Measurements from ENCODE around the gene CDK13. TPM values are rescaled to one million over a fixed set of nuclear protein-coding genes. Genes with fewer than 3 reads are reported as not detected.

Gene CDK13
- total and polyA plus RNA-seq, 2 donors (not counting 3 experiments of a cell fraction or from before 2014, with no cell fraction given): 24.5 to 56.7 TPM

- H4K20me1 ChIP-seq (replicated peaks; ENCODE audit: control insufficient read depth, extremely low read depth, insufficient read depth, low read length): peaks cover 5% of the 10 kb centered on the region
- no peaks in the 10 kb centered on the region for H3K9me1 ChIP-seq (replicated peaks; ENCODE audit: control insufficient read depth, extremely low read depth, insufficient read depth, low read length)
- no peak overlapping the region for H3K4me3 ChIP-seq (replicated peaks in 1 of 3; ENCODE audit: insufficient read depth in 1 of 3, low read depth in 1 of 3, low read length in 3 of 3)
- TF ChIP-seq POLR2A (IDR thresholded peaks at IDR 0.05; ENCODE audit: low read depth, low read length): no peak
- CTCF ChIA-PET: interaction anchor here (1.0 to 1.4 kb wide), 2 partner anchors 67 to 89 kb away, joined by 3 to 4 read pairs; no protein-coding TSS in a partner anchor
- no peaks in the 10 kb centered on the region for H3K9me3 ChIP-seq (replicated peaks; ENCODE audit: control insufficient read depth, insufficient read depth, low read length)
- peaks cover 69% of the 10 kb centered on the region for H3K79me2 ChIP-seq (ENCODE audit: control insufficient read depth, insufficient read depth, low read length)
- no peak overlapping the region for H3K27ac ChIP-seq (ENCODE audit: insufficient read depth, low read depth, low read length)
- H3K27me3 ChIP-seq (ENCODE audit: control insufficient read depth in 2 of 2, insufficient read depth in 2 of 2, low read length in 2 of 2): no peaks in the 10 kb centered on the region
- H3K4me2 ChIP-seq (ENCODE audit: insufficient read depth, low read length): no peak overlapping the region
- H3K9ac ChIP-seq (replicated peaks; ENCODE audit: extremely low read depth, insufficient read depth, low read length): no peak overlapping the region
- dilution Hi-C loops (cut with MboI; ENCODE audit: extremely low pct_ligation_motif_present, low sequenced_read_pairs): no loop called here
- DNase-seq (ENCODE audit: low read depth, low spot score): no peak
- no peak overlapping the region for H2AFZ ChIP-seq (ENCODE audit: low read depth, low read length)
- no peaks in the 10 kb centered on the region for H3K4me1 ChIP-seq (ENCODE audit: control insufficient read depth, extremely low read depth, insufficient read depth, low read length)
- no peak for FAIRE-seq
- peaks cover 0 to 7% of the 10 kb centered on the region in 2 experiments for H3K36me3 ChIP-seq (ENCODE audit: control insufficient read depth in 2 of 2, extremely low read depth in 1 of 2, insufficient read depth in 2 of 2, low read length in 2 of 2)
- intact Hi-C loops (cut with micrococcal nuclease): no loop called here
- no TSS peak for BruUV-seq (replicated peaks)
- POLR2A ChIA-PET: no interaction called here
Measured at GRCh38 chr7:39985398-39985918, 35.4 kb downstream of the CDK13 start.

- no peaks in the 10 kb centered on the region for H3K9me1 ChIP-seq (replicated peaks; ENCODE audit: control insufficient read depth, extremely low read depth, insufficient read depth, low read length)
- peaks cover 80% of the 10 kb centered on the region for H3K79me2 ChIP-seq (ENCODE audit: control insufficient read depth, insufficient read depth, low read length)
- H3K27ac ChIP-seq (ENCODE audit: insufficient read depth, low read depth, low read length): no peak overlapping the region
- TF ChIP-seq POLR2AphosphoS5 (IDR thresholded peaks at IDR 0.05; ENCODE audit: insufficient read depth, low read depth, low read length): no peak
- TF ChIP-seq JUN (IDR thresholded peaks at IDR 0.05; ENCODE audit: borderline replicate concordance, insufficient read depth, insufficient read length, low read depth): no peak
- no peak for TF ChIP-seq POLR2A (IDR thresholded peaks at IDR 0.05; ENCODE audit: low read depth, low read length)
- no peak for TF ChIP-seq GATA2 (IDR thresholded peaks at IDR 0.05; ENCODE audit: insufficient read depth, insufficient read length, low read depth, low read length)
- no peak for TF ChIP-seq MYC (IDR thresholded peaks at IDR 0.05; ENCODE audit: low read depth, low read length)
- no peak for TF ChIP-seq EZH2 (IDR thresholded peaks at IDR 0.05; ENCODE audit: borderline replicate concordance, low read depth, low read length, severe bottlenecking)
- no peak for TF ChIP-seq CTCF (IDR thresholded peaks at IDR 0.05; ENCODE audit: extremely low read depth in 1 of 2, insufficient read depth in 1 of 2, low read depth in 1 of 2, low read length in 2 of 2)
- no peak for TF ChIP-seq MAX (IDR thresholded peaks at IDR 0.05; ENCODE audit: insufficient read depth, insufficient read length)
- TF ChIP-seq FOS (IDR thresholded peaks at IDR 0.05; ENCODE audit: borderline replicate concordance, insufficient read depth, low read length): no peak
- POLR2A ChIA-PET: no interaction called here
- dilution Hi-C loops (cut with MboI; ENCODE audit: extremely low pct_ligation_motif_present, low sequenced_read_pairs) (no loop called here), intact Hi-C loops (cut with micrococcal nuclease) (no loop called here)
- DNase-seq (ENCODE audit: low read depth, low spot score) (no peak), FAIRE-seq (no peak)
- H3K36me3 ChIP-seq (ENCODE audit: control insufficient read depth in 2 of 2, extremely low read depth in 1 of 2, insufficient read depth in 2 of 2, low read length in 2 of 2): peaks cover 0 to 7% of the 10 kb centered on the region in 2 experiments
- no peaks in the 10 kb centered on the region for H3K4me1 ChIP-seq (ENCODE audit: control insufficient read depth, extremely low read depth, insufficient read depth, low read length)
- no peak overlapping the region for H3K9ac ChIP-seq (replicated peaks; ENCODE audit: extremely low read depth, insufficient read depth, low read length)
- peaks cover 5% of the 10 kb centered on the region for H4K20me1 ChIP-seq (replicated peaks; ENCODE audit: control insufficient read depth, extremely low read depth, insufficient read depth, low read length)
- H3K4me3 ChIP-seq (replicated peaks in 1 of 3; ENCODE audit: insufficient read depth in 1 of 3, low read depth in 1 of 3, low read length in 3 of 3): no peak overlapping the region
- TSS peak; percentile 20 for BruUV-seq (replicated peaks)
- no peaks in the 10 kb centered on the region for H3K27me3 ChIP-seq (ENCODE audit: control insufficient read depth in 2 of 2, insufficient read depth in 2 of 2, low read length in 2 of 2)
- no peaks in the 10 kb centered on the region for H3K9me3 ChIP-seq (replicated peaks; ENCODE audit: control insufficient read depth, insufficient read depth, low read length)
- H2AFZ ChIP-seq (ENCODE audit: low read depth, low read length): no peak overlapping the region
- CTCF ChIA-PET: interaction anchor here (1.0 kb wide), 1 partner anchor 92 kb away, joined by 4 read pairs; no protein-coding TSS in a partner anchor
- H3K4me2 ChIP-seq (ENCODE audit: insufficient read depth, low read length): no peak overlapping the region
Measured at GRCh38 chr7:39987641-39988347, 37.7 kb downstream of the CDK13 start.
